Liver (tissue), 9 donors: ENCODE data around the gene LYRM7. TPM values are rescaled to one million over a fixed set of nuclear protein-coding genes. Genes with fewer than 3 reads are reported as not detected.

Source experiments
- DNase-seq: peaks from one replicate; pipeline ENCODE4 v3.0.0-alpha.2; 2017; ENCODE audit warnings: low spot score
- H3K27ac ChIP-seq, 2 donors: one replicate each; pipeline ENCODE4 v1.7.0; 2013; ENCODE audit warnings: inconsistent platforms in 2 of 2, low read length in 2 of 2, control low read depth in 1 of 2, low read depth in 1 of 2, mild to moderate bottlenecking in 1 of 2
- H3K27me3 ChIP-seq, 4 donors: one replicate each; pipeline versions ENCODE4 v1.6.1 to v1.7.0; 2013; ENCODE audit warnings: low read length in 3 of 4, inconsistent platforms in 1 of 4, mild to moderate bottlenecking in 1 of 4, moderate library complexity in 1 of 4; ENCODE audit not compliant: control insufficient read depth in 4 of 4, insufficient read depth in 4 of 4
- H3K36me3 ChIP-seq, 4 donors: one replicate each; pipeline versions ENCODE4 v1.6.1 to v1.7.0; 2013; ENCODE audit warnings: low read length in 3 of 4, mild to moderate bottlenecking in 3 of 4, low read depth in 1 of 4, moderate library complexity in 1 of 4; ENCODE audit not compliant: control insufficient read depth in 4 of 4, insufficient read depth in 3 of 4
- H3K4me1 ChIP-seq, 4 donors: one replicate each; pipeline versions ENCODE4 v1.6.1 to v1.7.0; 2013; ENCODE audit warnings: low read length in 3 of 4, mild to moderate bottlenecking in 3 of 4, moderate library complexity in 1 of 4; ENCODE audit not compliant: control insufficient read depth in 4 of 4, insufficient read depth in 4 of 4
- H3K4me3 ChIP-seq, 3 donors: one replicate each; pipeline versions ENCODE4 v1.6.1 to v1.7.0; 2013; ENCODE audit warnings: low read length in 3 of 3, control low read depth in 1 of 3, low read depth in 1 of 3, mild to moderate bottlenecking in 1 of 3
- H3K9ac ChIP-seq, 2 donors: one replicate each; pipeline ENCODE4 v1.7.0; 2013; ENCODE audit warnings: low read length in 2 of 2, mild to moderate bottlenecking in 2 of 2, moderate library complexity in 2 of 2, control low read depth in 1 of 2, low read depth in 1 of 2
- H3K9me3 ChIP-seq, 4 donors: one replicate each; pipeline versions ENCODE4 v1.6.1 to v1.7.0; 2013; ENCODE audit warnings: low read length in 3 of 4; ENCODE audit not compliant: control insufficient read depth in 4 of 4
- GABPA ChIP-seq, 2 donors: IDR thresholded peaks in 1 of 2; conservative IDR thresholded peaks in 1 of 2; 2 replicates each; pipeline ENCODE4 v1.6.1; 2016; ENCODE audit warnings: antibody characterized with exemption in 2 of 2, mild to moderate bottlenecking in 1 of 2, moderate library complexity in 1 of 2
- HNF4A ChIP-seq, 2 donors: conservative IDR thresholded peaks; 2 replicates each; pipeline ENCODE4 v1.6.1; 2016; ENCODE audit warnings: antibody characterized with exemption in 2 of 2, mild to moderate bottlenecking in 2 of 2
- JUND ChIP-seq, 2 donors: IDR thresholded peaks; 2 replicates each; pipeline ENCODE4 v1.6.1; 2016; ENCODE audit warnings: antibody characterized with exemption in 2 of 2
- RAD21 ChIP-seq, 2 donors: IDR thresholded peaks; 2 replicates each; pipeline ENCODE4 v1.6.1; 2016; ENCODE audit warnings: antibody characterized with exemption in 2 of 2, mild to moderate bottlenecking in 2 of 2
- TAF1 ChIP-seq: conservative IDR thresholded peaks from 2 replicates; pipeline ENCODE4 v1.6.1; 2016; ENCODE audit warnings: antibody characterized with exemption, mild to moderate bottlenecking
- YY1 ChIP-seq: IDR thresholded peaks from 2 replicates; pipeline ENCODE4 v1.6.1; 2016; ENCODE audit warnings: antibody characterized with exemption, mild to moderate bottlenecking
- WGBS: extraction: QIAGEN DNeasy Blood & Tissue Kit; methylation state at CpG from one replicate; pipeline ENCODE4 v1.1.7; 2013; 5-methylcytosine and 5-hydroxymethylcytosine counted together
- polyA plus RNA-seq, 2 donors: library from polyadenylated mRNA; stranded (reverse) in 1 of 2; unstranded in 1 of 2; fragments of 200-250 nt in 1 of 2; fragments of >200 nt in 1 of 2; fragmentation: Nextera tagmentation in 1 of 2; extraction: Ambion mirVana in 1 of 2; gene quantifications; one replicate each; pipeline versions ENCODE4 v1.2.1 to v1.2.3, GENCODE V29; 2013 to 2015
- total RNA-seq, 2 donors: library from RNA; depleted of rRNA; stranded (reverse); fragments of >200 nt; gene quantifications; one replicate each; pipeline ENCODE4 v1.2.3, GENCODE V29; 2014
- TF ChIP-seq, protein P1 (sequence below): IDR thresholded peaks from 2 replicates; pipeline ENCODE4 v1.6.1; 2016; ENCODE audit warnings: antibody characterized with exemption
- TF ChIP-seq, protein P2 (sequence below): IDR thresholded peaks from 2 replicates; pipeline ENCODE4 v1.6.1; 2016; ENCODE audit warnings: antibody characterized with exemption, mild to moderate bottlenecking
- TF ChIP-seq, protein P3 (sequence below): IDR thresholded peaks from 2 replicates; pipeline ENCODE4 v1.6.1; 2016; ENCODE audit warnings: antibody characterized with exemption
- donor health status: healthy.
- donor health status: healthy.
- donor health status: healthy.
- donor health status: healthy.
- donor health status: healthy.

Gene LYRM7
- total and polyA plus RNA-seq, 4 donors: 2.3 to 7.5 (median 5.8) TPM

DNA sequence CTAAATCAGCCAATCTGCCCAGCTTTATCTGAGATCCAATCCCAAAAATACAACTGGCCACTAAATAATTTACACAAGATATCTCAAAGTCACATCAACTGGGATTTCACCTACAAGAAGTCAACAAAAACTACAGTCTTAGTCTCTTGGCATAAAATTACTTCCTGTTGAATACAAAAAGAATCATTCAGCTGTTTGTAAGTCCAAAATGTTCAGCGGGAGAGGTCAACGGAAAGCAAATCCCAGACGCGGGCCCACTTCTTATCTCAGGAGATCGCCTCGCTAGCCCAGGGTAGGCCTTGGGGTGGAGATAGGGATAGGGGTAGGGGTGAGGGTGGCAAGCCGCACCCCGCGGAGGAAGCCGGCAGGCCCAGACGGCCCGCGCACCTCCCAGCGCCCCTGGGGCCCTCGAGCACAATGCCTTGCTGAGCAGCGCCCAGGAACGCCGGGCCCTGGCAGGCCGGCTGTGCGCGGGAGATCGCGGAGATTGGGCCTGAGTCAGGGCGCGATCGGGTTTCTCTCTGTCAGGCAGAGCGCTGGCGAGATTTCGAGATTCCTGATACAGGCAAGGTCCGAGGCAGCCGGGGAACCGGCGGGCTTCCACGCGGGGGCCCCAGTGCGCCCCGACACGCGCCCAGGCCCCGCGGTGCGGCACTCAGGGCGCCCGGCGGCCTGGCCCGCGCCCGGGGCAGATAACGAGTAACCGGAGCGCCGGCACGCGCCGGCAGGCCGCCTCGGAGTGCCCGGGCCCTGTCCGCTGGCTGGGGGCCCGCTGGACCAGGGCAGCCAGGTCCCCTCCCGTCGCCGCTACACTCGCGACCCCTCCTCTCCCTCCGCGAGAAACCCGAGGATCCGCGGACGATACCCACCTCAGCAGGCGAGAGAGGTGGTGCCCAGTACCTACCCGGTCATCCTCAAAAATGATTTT, 6.3 kb upstream of the LYRM7 start:
- Histone ChIP-seq H3K27ac (peak overlapping the region; percentile 91 to 97), H3K4me1 (peaks cover 2 to 37% (median 22%) of the 10 kb centered on the region in 4 donors), H3K27me3 (no peaks in the 10 kb centered on the region), H3K9ac (peak overlapping the region; percentile 95 to 99), H3K9me3 (no peaks in the 10 kb centered on the region), H3K36me3 (peaks cover 2 to 28% (median 16%) of the 10 kb centered on the region in 4 donors), H3K4me3 (peak overlapping the region; percentile 83 to 92 (median 90))
- TF ChIP-seq TAF1: peak; percentile 31
- TF ChIP-seq, protein P1, sequence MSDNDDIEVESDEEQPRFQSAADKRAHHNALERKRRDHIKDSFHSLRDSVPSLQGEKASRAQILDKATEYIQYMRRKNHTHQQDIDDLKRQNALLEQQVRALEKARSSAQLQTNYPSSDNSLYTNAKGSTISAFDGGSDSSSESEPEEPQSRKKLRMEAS: no peak
- peak; percentile 71 for DNase-seq
- WGBS: under 1% methylated on average over 73 of the region's 73 CpGs

DNA sequence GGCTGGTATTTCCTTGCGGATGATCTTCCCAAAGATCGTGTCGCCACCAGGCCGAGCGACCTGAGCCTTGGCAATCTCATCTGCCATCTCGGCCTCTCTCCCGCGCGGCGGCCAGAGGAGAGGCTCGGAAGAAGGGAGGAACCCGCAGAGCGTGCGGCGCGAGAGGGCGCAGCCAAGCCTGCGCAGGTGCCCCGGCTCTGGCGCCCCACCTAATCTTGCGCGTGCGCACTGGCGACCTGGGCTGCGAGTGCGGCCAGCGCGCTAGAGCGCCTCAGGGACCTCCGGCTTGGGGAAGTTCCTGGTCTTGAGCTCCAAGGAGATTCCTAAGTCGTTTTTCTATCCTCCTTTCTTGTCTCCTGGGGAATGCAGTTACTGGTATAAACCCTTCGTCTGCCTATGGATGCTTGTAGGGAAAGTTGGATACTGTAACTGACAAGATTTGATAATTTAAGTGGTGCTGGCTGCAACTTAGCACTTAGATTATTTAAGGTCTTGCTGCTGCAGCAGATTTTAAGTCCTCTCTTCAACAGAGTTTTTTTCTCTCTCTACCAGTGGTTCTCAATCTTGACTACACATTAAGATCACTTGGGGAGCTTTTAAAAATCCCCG, 5.5 kb upstream of the LYRM7 start, which contains the start of gene HINT1:
TSS of gene HINT1 (minus strand) at position 138 of the 609 bp plus-strand sequence. CDS start at position 87, 51 bp downstream.
- no peak for TF ChIP-seq GABPA (IDR thresholded peaks at IDR 0.05 in 1 of 2, conservative IDR thresholded peaks at IDR 0.05 in 1 of 2)
- TF ChIP-seq RAD21 (IDR thresholded peaks at IDR 0.05): peak; percentile 37 to 61
- TF ChIP-seq HNF4A (conservative IDR thresholded peaks at IDR 0.05): peak in 1 of 2 donors; percentile 8
- TF ChIP-seq, protein P2, sequence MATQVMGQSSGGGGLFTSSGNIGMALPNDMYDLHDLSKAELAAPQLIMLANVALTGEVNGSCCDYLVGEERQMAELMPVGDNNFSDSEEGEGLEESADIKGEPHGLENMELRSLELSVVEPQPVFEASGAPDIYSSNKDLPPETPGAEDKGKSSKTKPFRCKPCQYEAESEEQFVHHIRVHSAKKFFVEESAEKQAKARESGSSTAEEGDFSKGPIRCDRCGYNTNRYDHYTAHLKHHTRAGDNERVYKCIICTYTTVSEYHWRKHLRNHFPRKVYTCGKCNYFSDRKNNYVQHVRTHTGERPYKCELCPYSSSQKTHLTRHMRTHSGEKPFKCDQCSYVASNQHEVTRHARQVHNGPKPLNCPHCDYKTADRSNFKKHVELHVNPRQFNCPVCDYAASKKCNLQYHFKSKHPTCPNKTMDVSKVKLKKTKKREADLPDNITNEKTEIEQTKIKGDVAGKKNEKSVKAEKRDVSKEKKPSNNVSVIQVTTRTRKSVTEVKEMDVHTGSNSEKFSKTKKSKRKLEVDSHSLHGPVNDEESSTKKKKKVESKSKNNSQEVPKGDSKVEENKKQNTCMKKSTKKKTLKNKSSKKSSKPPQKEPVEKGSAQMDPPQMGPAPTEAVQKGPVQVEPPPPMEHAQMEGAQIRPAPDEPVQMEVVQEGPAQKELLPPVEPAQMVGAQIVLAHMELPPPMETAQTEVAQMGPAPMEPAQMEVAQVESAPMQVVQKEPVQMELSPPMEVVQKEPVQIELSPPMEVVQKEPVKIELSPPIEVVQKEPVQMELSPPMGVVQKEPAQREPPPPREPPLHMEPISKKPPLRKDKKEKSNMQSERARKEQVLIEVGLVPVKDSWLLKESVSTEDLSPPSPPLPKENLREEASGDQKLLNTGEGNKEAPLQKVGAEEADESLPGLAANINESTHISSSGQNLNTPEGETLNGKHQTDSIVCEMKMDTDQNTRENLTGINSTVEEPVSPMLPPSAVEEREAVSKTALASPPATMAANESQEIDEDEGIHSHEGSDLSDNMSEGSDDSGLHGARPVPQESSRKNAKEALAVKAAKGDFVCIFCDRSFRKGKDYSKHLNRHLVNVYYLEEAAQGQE: peak; percentile 88
- peak; percentile 43 for TF ChIP-seq TAF1
- TF ChIP-seq, protein P3, sequence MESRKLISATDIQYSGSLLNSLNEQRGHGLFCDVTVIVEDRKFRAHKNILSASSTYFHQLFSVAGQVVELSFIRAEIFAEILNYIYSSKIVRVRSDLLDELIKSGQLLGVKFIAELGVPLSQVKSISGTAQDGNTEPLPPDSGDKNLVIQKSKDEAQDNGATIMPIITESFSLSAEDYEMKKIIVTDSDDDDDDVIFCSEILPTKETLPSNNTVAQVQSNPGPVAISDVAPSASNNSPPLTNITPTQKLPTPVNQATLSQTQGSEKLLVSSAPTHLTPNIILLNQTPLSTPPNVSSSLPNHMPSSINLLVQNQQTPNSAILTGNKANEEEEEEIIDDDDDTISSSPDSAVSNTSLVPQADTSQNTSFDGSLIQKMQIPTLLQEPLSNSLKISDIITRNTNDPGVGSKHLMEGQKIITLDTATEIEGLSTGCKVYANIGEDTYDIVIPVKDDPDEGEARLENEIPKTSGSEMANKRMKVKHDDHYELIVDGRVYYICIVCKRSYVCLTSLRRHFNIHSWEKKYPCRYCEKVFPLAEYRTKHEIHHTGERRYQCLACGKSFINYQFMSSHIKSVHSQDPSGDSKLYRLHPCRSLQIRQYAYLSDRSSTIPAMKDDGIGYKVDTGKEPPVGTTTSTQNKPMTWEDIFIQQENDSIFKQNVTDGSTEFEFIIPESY: no peak
- no peak for TF ChIP-seq JUND (IDR thresholded peaks at IDR 0.05)
- peak; percentile 74 for TF ChIP-seq YY1

More for the DNA sequence above, 5.5 kb upstream of the LYRM7 start, which contains the start of gene HINT1:
- H3K9ac ChIP-seq: peak within 1 kb of the TSS; percentile 95 to 99
- peaks cover 2 to 36% (median 21%) of the 10 kb centered on the region in 4 donors for H3K4me1 ChIP-seq
- peak within 1 kb of the TSS; percentile 83 to 92 (median 90) for H3K4me3 ChIP-seq
- no peaks in the 10 kb centered on the region for H3K9me3 ChIP-seq
- peak within 1 kb of the TSS; percentile 91 to 97 for H3K27ac ChIP-seq
- DNase-seq: peak; percentile 91
- no peaks in the 10 kb centered on the region for H3K27me3 ChIP-seq
- WGBS: 2% methylated on average over 33 of the region's 33 CpGs
- peaks cover 2 to 22% (median 12%) of the 10 kb centered on the region in 4 donors for H3K36me3 ChIP-seq
